KMS-11 (cell line): ENCODE results near the gene KRT82.

Source experiments
- H2AFZ ChIP-seq: fragments of 200-600 bp; sonication (generic); 2 replicates; pipeline ENCODE4 v1.6.1; 2016; ENCODE audit warnings: antibody characterized with exemption, mixed run types, low read depth
- H3K27ac ChIP-seq: fragments of 200-600 bp; sonication (generic); 2 replicates; pipeline ENCODE4 v1.6.1; 2016; ENCODE audit warnings: mild to moderate bottlenecking, mixed run types
- H3K27me3 ChIP-seq: fragments of 200-600 bp; sonication (generic); 2 replicates; pipeline ENCODE4 v1.6.1; 2017; ENCODE audit warnings: mild to moderate bottlenecking, low read depth, mixed run types, moderate library complexity; ENCODE audit not compliant: insufficient read depth
- H3K36me3 ChIP-seq: fragments of 200-600 bp; sonication (generic); 2 replicates; pipeline ENCODE4 v1.6.1; 2017; ENCODE audit warnings: mild to moderate bottlenecking, mixed run types; ENCODE audit not compliant: insufficient read depth
- H3K4me1 ChIP-seq: fragments of 200-600 bp; sonication (generic); 2 replicates; pipeline ENCODE4 v1.6.1; 2016; ENCODE audit warnings: mild to moderate bottlenecking, low read depth, mixed run types; ENCODE audit not compliant: poor library complexity, severe bottlenecking
- H3K4me2 ChIP-seq: fragments of 200-600 bp; sonication (generic); 2 replicates; pipeline ENCODE4 v1.7.0; 2016; ENCODE audit warnings: mild to moderate bottlenecking, mixed run types
- H3K4me3 ChIP-seq: fragments of 200-600 bp; sonication (generic); IDR thresholded peaks from 2 replicates; pipeline ENCODE4 v1.6.1; 2017; ENCODE audit warnings: low read depth, low read length, mixed read lengths; ENCODE audit not compliant: insufficient read depth
- H3K79me2 ChIP-seq: fragments of 200-600 bp; sonication (generic); 2 replicates; pipeline ENCODE4 v1.6.1; 2016; ENCODE audit warnings: low read depth, mixed run types; ENCODE audit not compliant: insufficient read depth
- H3K9ac ChIP-seq: fragments of 200-600 bp; sonication (generic); 2 replicates; pipeline ENCODE4 v1.6.1; 2016; ENCODE audit warnings: mild to moderate bottlenecking, mixed run types
- H4K20me1 ChIP-seq: fragments of 200-600 bp; sonication (generic); 2 replicates; pipeline ENCODE4 v1.6.1; 2016; ENCODE audit warnings: mild to moderate bottlenecking, mixed run types; ENCODE audit not compliant: insufficient read depth
- TF ChIP-seq, protein P1 (sequence below): fragments of 200-600 bp; sonication (generic); conservative IDR thresholded peaks from 2 replicates; pipeline ENCODE4 v1.6.1; 2017; ENCODE audit warnings: low read depth, mild to moderate bottlenecking, antibody characterized with exemption, low read length, moderate library complexity, mixed read lengths

KRT82 gene

GRCh38 chr12:52369809-52370208 is 36.3 kb downstream of the KRT82 start:
- no peaks in the 10 kb centered on the region for H3K79me2 ChIP-seq
- H3K4me1 ChIP-seq, result no peaks in the 10 kb centered on the region
- H3K36me3 ChIP-seq, result no peaks in the 10 kb centered on the region
- TF ChIP-seq, protein P1, sequence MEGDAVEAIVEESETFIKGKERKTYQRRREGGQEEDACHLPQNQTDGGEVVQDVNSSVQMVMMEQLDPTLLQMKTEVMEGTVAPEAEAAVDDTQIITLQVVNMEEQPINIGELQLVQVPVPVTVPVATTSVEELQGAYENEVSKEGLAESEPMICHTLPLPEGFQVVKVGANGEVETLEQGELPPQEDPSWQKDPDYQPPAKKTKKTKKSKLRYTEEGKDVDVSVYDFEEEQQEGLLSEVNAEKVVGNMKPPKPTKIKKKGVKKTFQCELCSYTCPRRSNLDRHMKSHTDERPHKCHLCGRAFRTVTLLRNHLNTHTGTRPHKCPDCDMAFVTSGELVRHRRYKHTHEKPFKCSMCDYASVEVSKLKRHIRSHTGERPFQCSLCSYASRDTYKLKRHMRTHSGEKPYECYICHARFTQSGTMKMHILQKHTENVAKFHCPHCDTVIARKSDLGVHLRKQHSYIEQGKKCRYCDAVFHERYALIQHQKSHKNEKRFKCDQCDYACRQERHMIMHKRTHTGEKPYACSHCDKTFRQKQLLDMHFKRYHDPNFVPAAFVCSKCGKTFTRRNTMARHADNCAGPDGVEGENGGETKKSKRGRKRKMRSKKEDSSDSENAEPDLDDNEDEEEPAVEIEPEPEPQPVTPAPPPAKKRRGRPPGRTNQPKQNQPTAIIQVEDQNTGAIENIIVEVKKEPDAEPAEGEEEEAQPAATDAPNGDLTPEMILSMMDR, result no peak
- peaks cover 73% of the 10 kb centered on the region; the same call in 1 of the 2 replicates for H3K27me3 ChIP-seq
- no peak overlapping the region for H3K27ac ChIP-seq
- H2AFZ ChIP-seq, result no peak overlapping the region
- no peaks in the 10 kb centered on the region for H4K20me1 ChIP-seq
- H3K9ac ChIP-seq, result no peak overlapping the region
- no peak overlapping the region for H3K4me3 ChIP-seq
- H3K4me2 ChIP-seq, result no peak overlapping the region

DNA sequence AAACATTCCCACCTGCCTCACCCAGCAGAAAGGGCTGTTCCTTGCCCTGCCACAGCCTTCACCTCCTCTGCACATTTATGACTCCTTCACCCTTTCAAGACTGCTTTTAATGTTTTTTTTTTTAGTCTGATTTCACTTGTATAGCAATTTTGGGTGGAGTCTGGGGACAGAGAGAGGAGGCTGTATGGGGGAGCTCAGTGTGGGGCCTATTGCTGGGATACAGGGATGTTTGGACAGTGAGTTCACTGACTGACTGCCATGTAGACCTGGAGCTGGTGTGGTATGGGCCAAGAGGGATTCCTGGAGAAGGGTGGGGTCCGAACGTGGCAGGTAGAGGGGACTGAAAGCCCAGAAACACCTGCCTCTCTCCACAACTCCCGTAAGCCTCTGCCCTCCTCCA is 36.9 kb downstream of the KRT82 start:
- Histone ChIP-seq H3K4me2 (no peak overlapping the region), H2AFZ (no peak overlapping the region), H3K79me2 (no peaks in the 10 kb centered on the region), H3K27me3 (peaks cover 79% of the 10 kb centered on the region; the same call in 1 of the 2 replicates), H3K4me1 (no peaks in the 10 kb centered on the region), H3K4me3 (no peak overlapping the region), H4K20me1 (no peaks in the 10 kb centered on the region), H3K9ac (no peak overlapping the region), H3K36me3 (no peaks in the 10 kb centered on the region), H3K27ac (no peak overlapping the region)
- TF ChIP-seq, protein P1, result no peak

GRCh38 chr12:52368508-52368907 is 37.6 kb downstream of the KRT82 start:
- Histone ChIP-seq H2AFZ (no peak overlapping the region), H3K4me2 (no peak overlapping the region), H3K4me1 (no peaks in the 10 kb centered on the region), H3K27ac (no peak overlapping the region), H3K27me3 (peaks cover 84% of the 10 kb centered on the region; the same call in 1 of the 2 replicates), H3K9ac (no peak overlapping the region), H3K4me3 (no peak overlapping the region), H4K20me1 (no peaks in the 10 kb centered on the region), H3K36me3 (no peaks in the 10 kb centered on the region), H3K79me2 (no peaks in the 10 kb centered on the region)
- TF ChIP-seq, protein P1, result no peak

- H3K36me3 ChIP-seq, result no peaks in the 10 kb centered on the region
- H3K4me1 ChIP-seq, result no peaks in the 10 kb centered on the region
- TF ChIP-seq, protein P1, result no peak
These were observed 38.3 kb downstream of the KRT82 start for GRCh38 chr12:52367876-52368275.

More at GRCh38 chr12:52367876-52368275, 38.3 kb downstream of the KRT82 start:
- H3K27ac ChIP-seq, result no peak overlapping the region
- peaks cover 91% of the 10 kb centered on the region for H3K27me3 ChIP-seq
- no peak overlapping the region for H2AFZ ChIP-seq
- H3K4me3 ChIP-seq, result no peak overlapping the region
- H3K9ac ChIP-seq, result no peak overlapping the region
- no peaks in the 10 kb centered on the region for H4K20me1 ChIP-seq
- H3K79me2 ChIP-seq, result no peaks in the 10 kb centered on the region
- no peak overlapping the region for H3K4me2 ChIP-seq
